Peyer's patch (tissue), 4 donors: ENCODE data around the gene MIAT.

Experiments
- POLR2A ChIP-seq, 2 donors: fragments of 450-650 bp; IDR thresholded peaks; one replicate each; pipeline ENCODE4 v1.5.1; 2017; ENCODE audit warnings: antibody characterized with exemption in 2 of 2, mild to moderate bottlenecking in 2 of 2, moderate library complexity in 2 of 2
- TF ChIP-seq, protein P1 (sequence below), 6 experiments: fragments of 450-650 bp in 4 of 6; fragments of 200-600 bp in 2 of 6; sonication (generic) in 1 of 6; IDR thresholded peaks; one replicate each; pipeline ENCODE4 v1.5.1; 2017 to 2019; ENCODE audit warnings: antibody characterized with exemption in 6 of 6, mild to moderate bottlenecking in 3 of 6, moderate library complexity in 1 of 6

DNA sequence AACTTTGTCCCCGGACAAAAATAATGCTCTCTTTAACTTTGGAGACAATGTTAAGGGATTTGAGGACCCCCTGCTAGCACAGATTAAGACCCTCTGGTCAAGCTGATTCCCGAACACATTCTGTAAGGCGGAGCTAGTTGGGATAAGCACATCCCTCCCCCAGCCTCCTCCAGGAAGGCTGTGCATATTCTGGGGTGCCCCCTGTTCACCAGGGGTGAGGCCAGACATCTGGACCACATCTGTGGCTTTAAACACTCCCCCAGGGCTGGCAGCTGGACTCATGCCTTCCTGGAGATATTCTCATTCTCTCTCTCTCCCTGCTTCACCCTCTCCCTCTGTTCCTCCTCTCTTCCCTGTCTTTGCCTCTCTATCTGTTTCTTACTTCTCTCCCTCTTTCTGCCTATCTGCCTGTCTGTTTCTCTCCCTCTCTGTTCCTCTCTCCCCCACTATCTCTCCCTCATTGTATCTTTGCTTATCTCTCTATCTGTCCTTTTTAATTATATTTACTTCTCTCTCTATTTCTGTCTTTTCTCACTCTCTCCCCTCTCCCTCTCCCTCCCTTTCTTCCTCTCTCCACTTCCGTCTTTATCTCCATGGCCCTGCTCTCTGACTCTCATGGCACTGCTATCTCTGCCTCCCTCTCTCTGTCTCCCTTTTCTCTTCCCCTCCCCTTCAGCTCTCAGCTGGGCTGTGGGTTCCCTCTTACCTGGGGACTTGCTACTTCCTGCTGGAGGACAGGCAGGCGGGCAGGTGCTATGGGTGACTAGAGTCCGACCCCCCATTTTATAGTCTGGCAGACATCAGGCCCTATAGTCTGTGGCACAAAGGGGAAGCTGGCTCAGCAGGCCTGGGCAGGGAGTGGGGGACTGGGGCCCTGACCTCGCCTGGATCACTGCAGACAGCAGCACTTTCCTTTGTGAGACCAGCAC, 39.9 kb upstream of the MIAT start, which contains the start of gene CRYBB1:
- TF ChIP-seq, protein P1, sequence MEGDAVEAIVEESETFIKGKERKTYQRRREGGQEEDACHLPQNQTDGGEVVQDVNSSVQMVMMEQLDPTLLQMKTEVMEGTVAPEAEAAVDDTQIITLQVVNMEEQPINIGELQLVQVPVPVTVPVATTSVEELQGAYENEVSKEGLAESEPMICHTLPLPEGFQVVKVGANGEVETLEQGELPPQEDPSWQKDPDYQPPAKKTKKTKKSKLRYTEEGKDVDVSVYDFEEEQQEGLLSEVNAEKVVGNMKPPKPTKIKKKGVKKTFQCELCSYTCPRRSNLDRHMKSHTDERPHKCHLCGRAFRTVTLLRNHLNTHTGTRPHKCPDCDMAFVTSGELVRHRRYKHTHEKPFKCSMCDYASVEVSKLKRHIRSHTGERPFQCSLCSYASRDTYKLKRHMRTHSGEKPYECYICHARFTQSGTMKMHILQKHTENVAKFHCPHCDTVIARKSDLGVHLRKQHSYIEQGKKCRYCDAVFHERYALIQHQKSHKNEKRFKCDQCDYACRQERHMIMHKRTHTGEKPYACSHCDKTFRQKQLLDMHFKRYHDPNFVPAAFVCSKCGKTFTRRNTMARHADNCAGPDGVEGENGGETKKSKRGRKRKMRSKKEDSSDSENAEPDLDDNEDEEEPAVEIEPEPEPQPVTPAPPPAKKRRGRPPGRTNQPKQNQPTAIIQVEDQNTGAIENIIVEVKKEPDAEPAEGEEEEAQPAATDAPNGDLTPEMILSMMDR (IDR thresholded peaks at IDR 0.05), result no peak
- TF ChIP-seq POLR2A (IDR thresholded peaks at IDR 0.05), result no peak
